Fibroblast of skin of back (primary cell): ENCODE measurements around the gene DDX17.
A peak's percentile ranks its signal among the peaks of the same experiment; 100 is the strongest.
"Not testable (repeated sequence)": the region's sequence is repeated elsewhere in the genome, so short reads cannot be mapped to it uniquely, and the experiment has no call there.

ENCODE experiments used
- DNase-seq: peaks from one replicate; pipeline ENCODE4 v3.0.0-alpha.2; 2013

The DDX17 gene

DNA sequence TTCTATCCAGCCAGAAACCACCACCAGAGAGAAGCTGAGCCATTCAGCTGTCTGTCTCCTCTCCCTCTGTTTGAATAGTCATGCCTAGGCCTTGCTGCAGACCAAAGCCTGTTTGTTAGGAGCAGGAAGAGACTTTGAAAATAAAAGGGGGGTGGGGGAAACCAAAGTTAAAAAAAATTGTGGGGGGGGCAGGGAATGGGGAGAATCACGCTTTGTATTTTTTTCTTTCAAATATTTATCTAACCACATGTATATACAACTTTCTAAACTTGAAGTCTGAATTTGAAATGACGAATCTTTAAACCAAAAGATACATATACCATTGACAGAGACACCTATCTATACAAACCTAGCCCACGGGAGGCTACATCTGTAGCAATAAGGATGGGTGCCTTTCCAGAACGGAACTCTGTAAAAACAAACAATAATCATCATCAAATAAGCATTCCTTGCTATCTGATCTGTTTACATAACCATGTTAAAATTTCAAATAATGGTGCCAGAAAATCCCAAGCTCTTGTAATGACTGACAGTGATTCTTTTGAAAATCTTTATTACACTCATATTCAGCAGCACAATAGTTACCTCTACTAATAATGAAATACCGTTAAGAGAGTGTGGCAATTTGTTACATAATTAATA lies 14.3 kb downstream of the DDX17 start:
- no peak for DNase-seq

GRCh38 chr22:38490915-38491314 lies 15.2 kb downstream of the DDX17 start:
- peak; percentile 38 for DNase-seq

DNA sequence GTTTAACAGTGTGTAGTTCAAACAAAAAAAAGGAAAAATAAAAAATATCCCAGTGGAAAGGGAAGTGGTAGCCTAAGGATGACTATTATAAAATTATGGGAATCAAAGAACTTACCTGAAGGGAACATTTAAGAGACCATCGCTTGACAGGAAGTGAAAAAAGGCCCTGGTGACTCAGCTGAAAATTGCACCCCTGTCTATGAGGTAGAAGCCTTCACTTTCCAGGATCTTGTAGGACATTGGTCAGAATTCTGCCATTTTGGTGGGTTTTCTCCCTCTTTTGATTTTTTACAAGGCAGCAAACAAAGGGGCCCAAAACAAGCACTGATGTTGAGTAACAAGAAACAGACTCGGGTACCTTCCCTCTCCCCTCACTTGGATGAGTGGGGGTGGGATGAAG lies 15.6 kb downstream of the DDX17 start:
- no peak for DNase-seq

- DNase-seq = no peak
Observed at GRCh38 chr22:38489561-38490145, 16.5 kb downstream of the DDX17 start.

GRCh38 chr22:38489142-38489541 lies 17.0 kb downstream of the DDX17 start:
- no peak for DNase-seq

GRCh38 chr22:38487946-38488345 lies 18.2 kb downstream of the DDX17 start:
- no peak for DNase-seq

DNA sequence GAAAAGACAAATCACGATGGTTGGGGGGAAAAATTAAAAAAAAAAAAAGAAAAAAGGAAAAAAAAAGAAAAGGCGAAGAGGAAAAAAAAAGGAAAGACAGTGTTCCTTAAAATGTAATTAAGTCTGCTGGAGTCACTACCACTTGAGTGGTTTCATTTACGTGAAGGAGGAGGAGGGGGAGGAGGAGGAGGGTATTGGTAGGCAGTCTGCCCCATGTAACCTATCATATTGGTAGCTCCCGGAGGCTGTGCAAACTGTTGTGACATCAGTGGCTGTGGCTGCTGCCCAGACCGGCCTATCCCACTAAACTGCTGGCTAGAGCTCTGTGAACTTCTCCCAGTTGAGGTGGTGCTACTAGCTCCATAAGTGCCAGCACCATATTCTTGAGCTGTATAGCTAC lies 20.3 kb downstream of the DDX17 start:
- DNase-seq = no peak

DNA sequence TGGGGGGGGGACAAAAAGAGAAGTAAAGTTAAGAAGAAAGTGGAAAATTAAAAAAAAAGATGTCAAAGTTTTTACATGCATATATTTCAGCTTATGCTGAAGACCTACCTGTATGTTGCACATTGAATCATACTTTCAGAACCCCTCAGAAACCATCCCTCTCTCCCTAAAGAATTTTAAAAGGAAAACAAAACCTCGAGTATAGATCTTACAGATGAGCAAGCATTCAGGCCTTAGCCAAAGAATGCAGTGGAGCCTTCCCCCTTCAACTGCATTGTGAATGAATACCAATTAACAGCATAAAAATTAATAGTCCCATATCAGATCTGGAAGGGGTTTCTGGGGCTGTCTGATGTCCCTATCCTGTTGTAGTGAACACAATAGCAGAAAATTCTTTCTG lies 21.9 kb downstream of the DDX17 start:
- DNase-seq = no peak

GRCh38 chr22:38482662-38483308 lies 23.3 kb downstream of the DDX17 start:
- DNase-seq = no peak

DNA sequence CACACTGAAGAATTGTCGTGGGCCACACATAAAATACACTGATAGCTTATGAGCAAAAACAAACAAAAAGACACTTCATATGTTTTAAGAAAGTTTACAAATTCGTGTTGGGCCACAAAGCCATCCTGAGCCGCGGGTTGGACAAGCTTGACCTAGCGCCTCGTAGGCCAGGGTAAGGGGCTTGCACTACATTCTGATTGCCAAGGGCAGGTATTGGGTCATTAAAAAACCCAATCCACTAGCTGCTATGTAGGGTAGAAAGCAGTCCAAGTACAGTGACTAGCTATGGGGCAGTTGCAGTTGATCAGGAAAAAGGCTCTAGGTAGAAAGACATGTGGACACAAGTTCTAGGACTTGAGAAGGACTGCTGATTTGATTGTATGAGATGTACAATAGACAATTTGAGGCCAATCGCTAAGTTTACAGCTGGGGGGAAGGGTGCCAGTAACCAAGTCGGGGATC lies 24.2 kb downstream of the DDX17 start:
- no peak for DNase-seq

GRCh38 chr22:38481162-38481870 lies 24.8 kb downstream of the DDX17 start:
- no peak for DNase-seq

- DNase-seq = no peak
Observed at GRCh38 chr22:38479096-38479837, 26.8 kb downstream of the DDX17 start.

- DNase-seq = no peak
Observed at GRCh38 chr22:38477585-38477984, 28.5 kb downstream of the DDX17 start.

DNA sequence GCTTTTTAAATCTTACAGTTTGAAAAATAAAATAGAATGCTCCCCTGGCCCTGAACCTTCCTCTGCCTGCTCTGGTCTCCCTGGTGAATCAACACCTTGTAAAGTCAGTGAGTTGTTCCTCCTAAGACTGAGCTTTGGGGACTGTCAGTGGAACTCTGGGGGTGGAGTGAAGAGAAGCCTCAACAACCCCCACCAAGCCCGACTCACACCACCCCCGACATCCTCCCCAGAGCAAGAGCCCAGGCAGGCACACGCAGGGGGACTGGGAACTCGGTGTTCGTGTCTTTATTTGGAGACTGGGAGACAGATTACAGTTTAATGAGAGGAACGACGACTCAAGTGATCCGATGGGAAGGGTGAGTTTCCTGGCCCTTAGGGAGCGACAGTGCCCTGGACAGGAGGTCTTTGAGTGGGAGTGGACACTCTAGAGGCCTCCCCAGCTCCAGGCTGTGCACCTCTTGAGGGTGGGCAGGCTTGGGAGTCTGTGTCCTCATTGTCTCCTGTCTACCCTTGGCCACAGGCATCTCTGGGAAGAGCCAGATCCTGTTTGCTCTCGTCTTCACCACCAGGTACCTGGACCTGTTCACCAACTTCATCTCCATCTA lies 32.0 kb downstream of the DDX17 start:
- no peak for DNase-seq

DNA sequence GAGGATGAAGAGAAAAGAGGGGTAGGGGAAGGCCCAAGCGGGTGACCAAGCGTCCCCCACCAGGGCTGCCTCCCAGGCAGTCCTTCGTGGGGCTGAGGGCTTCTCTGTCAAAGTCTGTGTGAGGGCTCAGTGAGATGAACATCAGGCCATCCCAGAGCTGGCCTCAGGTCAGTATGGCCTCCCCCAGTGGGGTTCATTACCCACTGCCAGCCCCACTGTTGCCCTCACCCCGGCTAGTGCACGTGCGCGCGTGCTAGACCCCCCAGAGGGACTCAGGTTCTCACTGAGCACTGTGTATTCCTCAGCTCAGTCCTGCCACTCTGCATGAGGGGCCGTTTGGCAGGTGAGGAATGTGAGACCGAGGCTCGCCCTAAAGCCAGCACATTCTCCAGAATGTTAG lies 34.9 kb downstream of the DDX17 start:
- DNase-seq = no peak

- not testable (repeated sequence) for DNase-seq
Observed at GRCh38 chr22:38470179-38470578, 35.9 kb downstream of the DDX17 start.

DNA sequence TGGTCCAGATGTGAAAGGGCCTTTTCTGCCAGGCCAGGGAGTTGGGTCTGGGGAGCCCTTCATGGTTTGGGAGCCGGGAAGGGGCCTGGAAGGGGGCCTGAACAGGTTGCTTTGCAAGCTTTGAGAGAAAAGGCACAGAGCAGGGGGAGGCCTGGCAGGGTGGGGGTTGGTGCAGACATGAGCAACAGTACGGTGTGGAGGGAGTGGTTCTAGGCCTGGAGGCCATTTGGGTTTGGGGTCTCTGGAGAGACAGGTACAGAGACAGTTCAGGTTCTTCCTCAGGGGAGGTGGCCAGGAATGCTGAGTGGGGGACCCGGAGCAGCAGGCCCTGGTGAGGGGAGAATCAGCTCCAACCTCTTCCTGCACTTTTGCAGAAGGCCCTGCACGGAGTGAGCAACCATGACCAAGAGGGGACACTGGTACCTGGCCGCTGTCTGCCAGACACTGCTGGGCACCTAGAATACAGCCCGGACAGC lies 36.8 kb downstream of the DDX17 start:
- DNase-seq = no peak

GRCh38 chr22:38468443-38469305 lies 37.4 kb downstream of the DDX17 start:
- DNase-seq = peak; percentile 48

GRCh38 chr22:38467904-38468442 lies 38.1 kb downstream of the DDX17 start, which contains the start of gene KDELR3:
Gene KDELR3, plus strand, starts transcription at chr22:38468096. Its CDS starts 138 bp downstream, at chr22:38468234.
- DNase-seq = peak; percentile 76

- no peak for DNase-seq
Observed at GRCh38 chr22:38467438-38467903, 38.6 kb downstream of the DDX17 start.
